GM21723 (cell line): Measurements from ENCODE around the gene SALL2.
"Not testable (repeated sequence)": the region's sequence is repeated elsewhere in the genome, so short reads cannot be mapped to it uniquely, and the experiment has no call there.

Source experiments
- ATAC-seq: cut with Tn5 transposase; IDR thresholded peaks from one replicate; pipeline ENCODE4 v1.9.1; 2021; ENCODE audit warnings: mild to moderate bottlenecking, moderate library complexity; ENCODE audit not compliant: unreplicated experiment

SALL2 gene

GRCh38 chr14:21525962-21526671 is at the start of gene SALL2:
Gene SALL2, minus strand, starts transcription at chr14:21526346. Its CDS starts 219 bp downstream, at chr14:21526127.
- no peak for ATAC-seq

DNA sequence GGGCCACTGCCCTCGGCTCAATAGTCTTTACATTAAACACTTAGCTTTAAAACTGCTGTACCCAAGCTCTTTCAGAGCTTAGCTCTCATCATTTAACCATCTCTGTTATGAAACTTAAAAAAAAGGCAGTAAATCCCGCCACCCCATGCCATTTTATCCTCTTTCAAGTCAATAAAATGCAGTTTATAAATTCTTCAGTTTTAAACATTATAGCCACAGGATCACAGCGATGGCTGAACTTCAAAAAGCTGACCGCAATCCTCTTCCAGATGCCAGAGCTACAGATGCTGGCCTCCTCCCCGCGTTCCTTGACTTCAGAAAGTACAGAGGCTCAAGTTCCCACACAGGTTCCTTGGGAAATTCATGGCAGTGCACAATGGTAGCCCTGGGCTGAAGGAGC is 49.5 kb upstream of the SALL2 start:
- ATAC-seq, result no peak

DNA sequence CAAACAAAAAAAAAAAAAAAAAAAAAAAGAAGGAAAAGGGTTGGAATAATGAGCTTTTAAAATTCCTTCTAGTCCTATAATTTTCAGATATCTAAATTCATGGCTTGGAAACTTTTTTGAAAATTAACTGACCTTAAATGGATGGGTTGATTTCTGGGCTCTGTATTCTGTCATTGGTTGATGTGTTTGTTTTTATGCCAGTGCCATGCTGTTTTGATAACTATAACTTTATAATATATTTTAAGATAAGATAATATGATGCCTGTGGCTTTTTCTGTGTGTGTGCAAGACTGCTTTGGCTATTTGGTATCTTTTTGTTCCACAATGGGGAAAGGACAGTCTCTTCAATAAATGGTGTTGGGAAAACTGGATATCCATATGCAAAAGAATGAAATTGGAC is 46.5 kb upstream of the SALL2 start:
- no peak for ATAC-seq

DNA sequence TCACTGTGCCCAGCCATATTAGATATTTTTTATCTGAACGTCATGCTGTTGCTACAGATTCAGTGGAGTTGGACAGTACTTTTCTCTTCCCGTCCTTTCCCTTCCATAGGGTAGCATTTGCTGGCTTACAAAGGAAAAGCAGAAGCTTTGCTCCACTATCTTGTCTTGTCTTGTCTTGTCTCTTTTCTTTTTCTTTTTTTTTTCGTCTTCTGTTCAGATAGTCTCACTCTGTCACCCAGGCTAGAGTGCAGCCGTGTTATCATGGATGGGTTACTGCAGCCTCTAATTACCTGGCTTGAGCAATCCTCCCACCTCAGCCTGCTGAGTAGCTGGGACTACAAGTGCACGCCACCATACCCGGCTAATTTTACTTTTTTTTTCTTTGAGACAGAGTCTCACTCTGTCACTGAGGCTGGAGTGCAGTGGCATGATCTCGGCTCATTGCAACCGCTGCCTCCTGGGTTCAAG is 32.6 kb upstream of the SALL2 start:
- no peak for ATAC-seq

GRCh38 chr14:21557084-21557901 is 31.1 kb upstream of the SALL2 start:
- ATAC-seq, result peak; percentile 68

DNA sequence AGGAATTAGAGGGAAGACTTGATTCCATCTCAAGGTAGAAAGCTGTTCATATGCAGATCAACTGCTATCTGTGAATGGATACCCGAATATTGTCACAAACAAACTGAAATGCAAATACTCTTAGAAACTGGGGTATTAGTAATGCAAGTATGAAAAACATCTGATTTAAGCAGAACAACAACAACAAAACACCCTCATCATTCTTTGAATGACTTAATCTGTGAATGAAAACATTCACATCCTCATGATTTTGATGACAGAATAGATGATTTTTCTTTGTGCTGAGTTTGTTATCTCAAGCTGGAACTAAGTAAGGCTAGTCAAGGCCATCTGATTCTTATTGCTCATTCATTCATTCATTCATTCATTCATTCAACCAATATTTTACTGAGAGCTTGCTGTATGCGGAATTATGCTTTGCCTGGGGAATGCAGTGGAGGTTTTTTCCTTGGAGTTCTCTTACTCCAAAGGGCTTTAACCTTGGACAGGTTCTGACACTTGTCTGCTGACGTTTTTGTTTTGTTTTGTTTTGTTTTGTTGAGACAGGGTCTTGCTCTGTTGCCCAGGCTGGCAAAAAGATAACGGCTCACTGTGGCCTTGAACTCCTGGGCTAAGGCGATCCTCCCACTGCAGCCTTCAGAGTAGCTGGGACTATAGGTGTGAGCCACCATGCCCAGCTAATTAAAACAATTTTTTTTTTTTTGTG is 30.4 kb upstream of the SALL2 start:
- no peak for ATAC-seq

DNA sequence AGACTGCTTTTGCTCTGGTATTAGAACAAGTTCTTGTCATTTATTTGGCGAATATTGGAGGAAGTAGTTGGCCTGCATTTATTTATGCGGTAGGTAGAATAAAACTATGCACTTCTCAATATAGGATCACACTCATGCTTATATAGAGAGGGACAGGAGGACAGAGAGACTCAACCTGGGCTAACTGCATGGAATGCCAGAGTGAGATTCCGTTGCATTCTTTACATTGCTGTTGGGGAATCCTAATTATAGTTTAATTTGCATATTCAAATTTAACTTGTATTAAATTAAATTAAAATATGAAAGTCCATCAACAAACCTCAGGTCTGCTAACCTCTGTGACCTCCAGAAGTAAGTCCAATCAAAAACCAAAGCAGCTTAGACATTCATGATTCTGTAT is 27.1 kb upstream of the SALL2 start:
- no peak for ATAC-seq

- ATAC-seq, result not testable (repeated sequence)
Measured at GRCh38 chr14:21544588-21544987, 18.4 kb upstream of the SALL2 start.

DNA sequence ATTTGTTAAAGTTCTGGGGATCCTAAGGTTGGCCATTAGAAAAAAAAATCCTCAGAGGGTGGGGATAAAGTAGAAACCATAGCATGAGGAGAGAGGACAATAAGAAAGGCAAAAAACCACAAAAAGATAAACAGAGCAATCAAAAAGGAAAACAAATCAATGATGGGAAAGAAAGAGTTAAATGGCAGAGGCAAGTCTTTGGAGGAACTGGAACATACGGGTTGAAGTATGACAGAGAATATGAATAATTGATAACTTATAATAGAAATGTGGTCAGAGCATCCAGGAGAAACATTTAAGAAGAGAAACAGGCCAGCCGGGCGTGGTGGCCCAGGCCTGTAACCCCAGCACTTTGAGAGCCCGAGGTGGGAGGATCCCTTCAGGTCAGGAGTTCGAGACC is 17.8 kb upstream of the SALL2 start:
- no peak for ATAC-seq

DNA sequence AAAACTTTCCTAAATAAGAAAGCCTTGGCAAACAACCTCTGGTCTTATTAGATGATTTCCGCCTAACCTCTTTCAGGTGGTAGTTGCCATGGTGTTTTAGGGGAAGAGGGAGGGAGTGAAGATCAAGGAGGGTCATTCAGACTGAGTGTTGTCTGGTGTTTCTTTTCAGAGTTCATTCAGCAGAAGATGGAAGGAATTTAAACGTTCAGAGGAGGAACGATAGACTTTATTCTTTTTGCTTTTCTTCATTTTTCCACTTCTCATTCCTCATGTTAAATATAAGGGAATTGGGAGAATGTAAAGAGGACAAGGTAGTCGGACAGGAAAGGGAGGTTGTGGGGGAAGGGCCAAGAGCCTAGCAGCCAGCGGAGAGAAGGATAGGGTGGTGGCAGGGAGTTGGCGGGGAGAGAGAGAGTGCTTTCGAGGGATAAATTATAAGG is 17.4 kb upstream of the SALL2 start:
- no peak for ATAC-seq

- no peak for ATAC-seq
Measured at GRCh38 chr14:21541413-21542074, 15.4 kb upstream of the SALL2 start.

DNA sequence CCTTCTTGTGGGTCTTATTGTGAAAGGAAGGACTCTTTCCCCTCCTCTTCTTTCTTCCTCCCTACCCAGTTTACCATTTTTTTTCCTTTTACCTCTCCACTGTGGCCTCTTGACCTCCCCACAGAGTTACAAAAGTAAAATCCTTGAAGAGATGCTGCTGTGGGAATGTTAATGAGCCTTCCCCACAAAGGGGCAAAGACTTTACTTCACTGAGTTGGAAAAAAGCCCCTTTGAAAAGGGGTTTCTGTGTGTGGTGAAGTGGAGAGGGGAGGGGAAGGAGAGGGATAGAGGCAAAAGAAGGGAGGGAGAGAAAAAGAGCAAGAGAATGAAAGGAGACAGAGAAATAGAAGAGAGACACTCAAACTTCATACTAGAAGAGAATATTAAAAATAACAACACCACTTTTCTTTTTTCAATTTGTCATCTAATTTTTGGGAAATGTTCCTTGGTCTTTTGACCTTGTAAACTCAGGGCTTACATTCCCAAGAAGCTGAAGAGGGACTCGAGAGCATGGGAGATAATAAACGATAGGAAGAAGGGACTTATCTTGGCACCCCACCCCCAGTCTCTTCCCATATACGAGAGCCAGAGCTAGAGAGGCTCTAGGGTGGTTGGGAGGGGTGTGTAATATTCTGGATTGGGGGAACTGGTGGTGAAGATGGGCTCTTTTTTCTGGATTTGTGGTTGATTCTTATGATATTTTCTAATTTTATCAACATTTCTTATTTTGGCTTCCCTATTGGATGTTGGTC is 13.2 kb upstream of the SALL2 start:
- no peak for ATAC-seq

DNA sequence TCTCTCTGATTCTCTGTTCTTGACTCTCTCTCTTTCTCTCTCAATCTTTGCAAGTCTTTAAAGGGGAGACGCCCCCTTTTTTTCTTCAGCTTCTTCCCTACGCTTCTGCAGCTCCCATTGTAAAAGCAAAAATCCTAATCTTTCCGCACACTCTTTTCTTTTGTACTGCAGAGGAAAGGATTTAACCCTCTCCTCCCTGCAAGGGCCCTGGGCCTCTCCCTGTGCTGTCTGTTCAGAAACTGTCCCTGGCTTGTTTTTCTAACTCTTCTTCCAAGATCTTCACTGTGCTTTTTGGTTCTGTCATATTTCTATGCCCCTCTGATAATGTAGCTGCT is 10.9 kb upstream of the SALL2 start:
- no peak for ATAC-seq

- no peak for ATAC-seq
Measured at GRCh38 chr14:21536418-21537089, 10.4 kb upstream of the SALL2 start.

GRCh38 chr14:21535545-21536417 is 9.6 kb upstream of the SALL2 start:
- no peak for ATAC-seq

DNA sequence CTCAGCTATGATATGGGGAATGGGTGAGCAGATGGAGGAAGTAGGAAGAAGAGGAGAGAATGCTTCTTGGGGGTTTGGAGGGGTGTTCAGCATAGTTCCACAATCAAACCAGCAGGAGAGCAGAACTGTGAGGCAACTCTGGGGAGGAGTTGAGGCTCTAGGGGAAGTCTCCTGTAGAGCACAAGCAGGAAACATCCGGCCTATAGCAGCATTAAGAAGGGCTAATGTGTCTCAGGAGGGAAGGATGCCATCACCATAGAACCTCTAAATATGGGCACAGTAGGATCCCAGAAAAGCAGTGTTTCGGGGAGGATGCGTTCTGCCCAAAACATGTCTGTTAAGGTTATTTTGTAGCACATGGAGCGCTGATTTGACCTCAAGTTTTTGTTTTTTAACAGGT is 8.4 kb upstream of the SALL2 start:
- ATAC-seq, result no peak

DNA sequence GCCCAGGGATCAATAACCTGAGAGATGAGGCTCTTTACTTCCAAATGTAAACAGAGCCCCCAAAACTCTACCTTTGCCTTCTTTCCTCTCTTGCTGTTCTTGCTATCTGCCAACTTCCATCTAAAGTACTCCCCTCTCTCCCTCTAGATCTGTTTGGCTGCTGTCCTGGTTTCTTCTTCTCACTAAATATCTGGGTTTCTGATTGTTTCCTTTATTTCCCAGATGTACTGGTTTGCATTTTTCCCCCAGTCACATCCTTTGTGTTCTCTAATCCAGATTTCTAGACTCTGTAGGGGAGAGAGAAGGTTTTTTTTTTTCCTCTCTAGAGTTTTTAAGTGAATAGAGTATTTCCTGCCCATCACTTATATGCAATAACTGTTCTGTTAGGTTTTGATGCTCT is 7.1 kb upstream of the SALL2 start:
- no peak for ATAC-seq

- no peak for ATAC-seq
Measured at GRCh38 chr14:21529515-21529914, 3.4 kb upstream of the SALL2 start.
